Measurements from ENCODE around the gene CBX4. TPM values are rescaled to one million over a fixed set of nuclear protein-coding genes. Genes with fewer than 3 reads are reported as not detected.

CBX4 gene
- total RNA-seq, 1 experiment from 2014 or later, result 6.2 TPM

DNA sequence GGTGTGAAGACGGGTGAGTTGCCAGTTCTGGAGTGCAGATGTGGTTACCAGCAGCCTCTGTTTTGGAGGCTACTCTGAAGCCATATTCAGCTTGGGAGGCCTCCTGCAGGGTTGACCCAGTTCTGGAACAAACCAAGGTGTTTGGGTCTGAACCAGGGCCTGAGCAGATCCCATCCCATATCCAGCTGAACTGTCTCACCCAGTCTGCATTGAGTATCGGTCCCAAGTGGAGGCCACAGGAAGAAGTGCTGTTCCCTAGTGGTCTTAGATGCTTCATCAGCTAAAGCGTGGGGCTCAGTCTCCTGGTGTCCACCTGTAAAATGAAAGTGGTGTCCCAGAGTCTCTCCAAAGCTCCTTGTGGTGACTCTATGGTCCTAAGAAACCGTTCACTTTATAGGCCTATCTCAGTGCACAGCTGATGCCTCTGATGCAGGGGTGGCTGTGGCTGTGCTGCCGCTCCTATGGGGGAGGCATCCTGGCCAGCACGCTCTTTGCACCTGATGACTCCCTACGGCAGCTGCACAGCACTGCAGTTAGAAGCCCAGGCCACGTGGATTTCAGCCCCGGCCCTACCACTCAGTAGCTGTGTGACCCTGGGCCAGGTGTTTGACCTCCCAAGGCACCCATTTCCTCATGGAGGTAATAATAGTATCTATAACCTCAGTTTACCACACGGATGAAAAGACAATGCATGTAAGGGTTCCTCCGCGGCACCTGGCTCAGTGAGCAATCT is 21.0 kb downstream of the CBX4 start:
- no peak overlapping the region for H3K27ac ChIP-seq (ENCODE audit: insufficient read length, low read depth, low read length)
- H3K18ac ChIP-seq (ENCODE audit: insufficient read length, low read depth, low read length), result no peak overlapping the region
- no peaks in the 10 kb centered on the region for H4K20me1 ChIP-seq (ENCODE audit: control insufficient read depth, insufficient read depth, insufficient read length)
- H4K8ac ChIP-seq (replicated peaks; ENCODE audit: insufficient read length, low read depth, low read length), result no peak overlapping the region
- no peak overlapping the region for H4K91ac ChIP-seq (ENCODE audit: insufficient read length, low read depth, low read length)
- H3K23me2 ChIP-seq (ENCODE audit: insufficient read length, low read depth, low read length, poor library complexity, severe bottlenecking), result peaks cover 3% of the 10 kb centered on the region
- no peaks in the 10 kb centered on the region for H3K4me1 ChIP-seq (ENCODE audit: insufficient read depth, low read length)
- Mint-ChIP-seq H3K4me3 (no peak overlapping the region), H3K27me3 (ENCODE audit: low read depth) (peaks cover 94% of the 10 kb centered on the region), H3K27ac (no peak overlapping the region), H3K9me3 (peaks cover 0 to 9% of the 10 kb centered on the region in 2 experiments; a peak in 1 of 5 replicates), H3K4me1 (peaks cover 9 to 12% of the 10 kb centered on the region in 2 experiments), H3K36me3 (ENCODE audit: insufficient read depth in 1 of 3, low read depth in 3 of 3) (no peaks in the 10 kb centered on the region; a peak in 1 of 7 replicates)
- no peak overlapping the region for H3T11ph ChIP-seq (ENCODE audit: low read length)
- H2AFZ ChIP-seq (ENCODE audit: low read length), result no peak overlapping the region
- H2AK5ac ChIP-seq (ENCODE audit: insufficient read length, low read length), result no peak overlapping the region
- H3K56ac ChIP-seq (ENCODE audit: insufficient read length, low read depth, low read length), result no peak overlapping the region
- no peak overlapping the region for H2BK20ac ChIP-seq (ENCODE audit: low read depth, low read length, poor library complexity, severe bottlenecking)
- no peak overlapping the region; the same call in 1 of the 2 replicates for H3K14ac ChIP-seq (ENCODE audit: insufficient read depth, low read length)
- H2BK15ac ChIP-seq (ENCODE audit: low read depth, low read length), result no peak overlapping the region
- H3K4me2 ChIP-seq (ENCODE audit: insufficient read depth, insufficient read length, low read length), result no peak overlapping the region
- no peak overlapping the region for H2BK120ac ChIP-seq (ENCODE audit: low read depth, low read length, poor library complexity, severe bottlenecking)
- no CpG with 5 or more reads among the region's 12 CpGs for WGBS (ENCODE audit: extremely low coverage, insufficient read length, low lambda C conversion rate)
- no peak overlapping the region for H2BK12ac ChIP-seq (ENCODE audit: insufficient read length, low read depth, low read length)
- no peak overlapping the region for H3K4ac ChIP-seq (ENCODE audit: low read depth, low read length)
- DNase-seq, result no peak
- no peak overlapping the region for H3K9ac ChIP-seq (ENCODE audit: extremely low read depth, insufficient read length, low read length)
- H3K79me1 ChIP-seq (ENCODE audit: insufficient read depth, low read depth, low read length, poor library complexity, severe bottlenecking), result no peaks in the 10 kb centered on the region
- no peak overlapping the region for H4K5ac ChIP-seq (ENCODE audit: insufficient read length, low read depth, low read length)
- TF ChIP-seq, protein P1, sequence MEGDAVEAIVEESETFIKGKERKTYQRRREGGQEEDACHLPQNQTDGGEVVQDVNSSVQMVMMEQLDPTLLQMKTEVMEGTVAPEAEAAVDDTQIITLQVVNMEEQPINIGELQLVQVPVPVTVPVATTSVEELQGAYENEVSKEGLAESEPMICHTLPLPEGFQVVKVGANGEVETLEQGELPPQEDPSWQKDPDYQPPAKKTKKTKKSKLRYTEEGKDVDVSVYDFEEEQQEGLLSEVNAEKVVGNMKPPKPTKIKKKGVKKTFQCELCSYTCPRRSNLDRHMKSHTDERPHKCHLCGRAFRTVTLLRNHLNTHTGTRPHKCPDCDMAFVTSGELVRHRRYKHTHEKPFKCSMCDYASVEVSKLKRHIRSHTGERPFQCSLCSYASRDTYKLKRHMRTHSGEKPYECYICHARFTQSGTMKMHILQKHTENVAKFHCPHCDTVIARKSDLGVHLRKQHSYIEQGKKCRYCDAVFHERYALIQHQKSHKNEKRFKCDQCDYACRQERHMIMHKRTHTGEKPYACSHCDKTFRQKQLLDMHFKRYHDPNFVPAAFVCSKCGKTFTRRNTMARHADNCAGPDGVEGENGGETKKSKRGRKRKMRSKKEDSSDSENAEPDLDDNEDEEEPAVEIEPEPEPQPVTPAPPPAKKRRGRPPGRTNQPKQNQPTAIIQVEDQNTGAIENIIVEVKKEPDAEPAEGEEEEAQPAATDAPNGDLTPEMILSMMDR (conservative IDR thresholded peaks at IDR 0.05), result no peak
- H2BK5ac ChIP-seq (ENCODE audit: insufficient read length, low read length), result no peak overlapping the region
- no peaks in the 10 kb centered on the region for H3K9me3 ChIP-seq (ENCODE audit: control insufficient read depth, low read depth, low read length)
- H3K27me3 ChIP-seq (ENCODE audit: insufficient read depth, low read length), result peaks cover 64% of the 10 kb centered on the region
- H3K23ac ChIP-seq (ENCODE audit: insufficient read length, low read depth, low read length), result no peak overlapping the region
- no peaks in the 10 kb centered on the region for H3K79me2 ChIP-seq (ENCODE audit: insufficient read depth, low read length)

Measured in H9 (cell line).